Hematopoietic multipotent progenitor cell treated with erythropoietin and hydrocortisone succinate and interleukin-3 and kit ligand, for 17 days (in vitro differentiated cells): ENCODE measurements around the gene SDCCAG8.

Experiments used
- DNase-seq: peaks from one replicate; pipeline ENCODE4 v3.0.0-alpha.2; 2015; ENCODE audit warnings: low spot score

The SDCCAG8 gene

DNA sequence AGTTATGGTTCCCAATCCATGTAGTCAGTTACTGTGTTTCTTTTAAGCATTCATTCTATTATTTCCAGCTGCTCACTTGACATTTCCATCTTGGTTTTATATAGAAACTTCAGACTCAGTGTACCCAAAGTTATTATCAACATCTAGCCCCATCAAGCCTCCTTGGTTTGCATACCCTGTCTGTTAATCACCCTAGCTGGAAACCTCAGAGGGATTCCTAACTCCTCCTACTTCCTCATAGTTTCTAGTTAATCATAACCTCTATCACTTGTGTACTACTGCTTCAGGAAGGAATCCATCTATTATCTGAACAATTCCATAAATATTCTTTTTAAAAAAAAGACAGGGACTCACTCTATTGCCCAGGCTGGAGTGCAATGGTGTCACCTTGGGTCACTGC, 293.3 kb downstream of the SDCCAG8 start:
- no peak for DNase-seq
